H1 (cell line): ENCODE data around the gene MED10. TPM values are rescaled to one million over a fixed set of nuclear protein-coding genes. Genes with fewer than 3 reads are reported as not detected.

Source experiments
- BRCA1 ChIP-seq: IDR thresholded peaks from 2 replicates; pipeline ENCODE4 v1.6.1; 2012; ENCODE audit warnings: low read depth, low read length, improper control_type of control experiment
- CBX8 ChIP-seq: fragments of 300-800, 300-1000 bp; sonication (generic); IDR thresholded peaks from 2 replicates; pipeline ENCODE4 v1.7.1; 2016; ENCODE audit warnings: low read depth, low read length, borderline replicate concordance
- GABPA ChIP-seq: IDR thresholded peaks from 2 replicates; pipeline ENCODE4 v1.6.1; 2011; ENCODE audit warnings: mild to moderate bottlenecking, low read length, moderate library complexity, borderline replicate concordance; ENCODE audit not compliant: insufficient read depth
- JUND ChIP-seq: IDR thresholded peaks from 2 replicates; pipeline ENCODE4 v1.6.1; 2011; ENCODE audit warnings: mild to moderate bottlenecking, improper control_type of control experiment, low read length
- KDM1A ChIP-seq: fragments of 200-600, 300-600 bp; sonication (generic); IDR thresholded peaks from 2 replicates; pipeline ENCODE4 v1.7.1; 2016; ENCODE audit warnings: mild to moderate bottlenecking, low read length, borderline replicate concordance
- POLR2AphosphoS5 ChIP-seq: IDR thresholded peaks from 2 replicates; pipeline ENCODE4 v1.6.1; 2011; ENCODE audit warnings: low read depth, low read length
- RNF2 ChIP-seq: fragments of 200-900, 300-1000 bp; sonication (generic); IDR thresholded peaks from 2 replicates; pipeline ENCODE4 v1.7.1; 2016; ENCODE audit warnings: borderline replicate concordance, low read depth, mild to moderate bottlenecking, antibody characterized with exemption, low read length; ENCODE audit not compliant: poor library complexity, severe bottlenecking; ENCODE audit errors: missing control alignments
- RXRA ChIP-seq: IDR thresholded peaks from 2 replicates; pipeline ENCODE4 v1.6.1; 2011; ENCODE audit warnings: low read depth, mild to moderate bottlenecking, low read length, moderate library complexity; ENCODE audit not compliant: insufficient read depth
- SRF ChIP-seq: IDR thresholded peaks from 2 replicates; pipeline ENCODE4 v1.6.1; 2011; ENCODE audit warnings: mild to moderate bottlenecking, low read depth, low read length, moderate library complexity
- TBP ChIP-seq: IDR thresholded peaks from 2 replicates; pipeline ENCODE4 v1.6.1; 2011; ENCODE audit warnings: low read depth, low read length, improper control_type of control experiment
- polyA plus RNA-seq, 7 experiments: library from polyadenylated mRNA; depleted of rRNA in 3 of 7; stranded (reverse) in 5 of 7; unstranded in 2 of 7; fragments of >200 nt in 5 of 7; fragments of 200-250 nt in 2 of 7; gene quantifications; 1 replicate in 5 of 7; 2 replicates in 1 of 7; 4 replicates in 1 of 7; pipeline versions ENCODE4 v1.2.1 to v1.2.3, GENCODE V29; 2011 to 2013; ENCODE audit warnings: missing spikeins in 2 of 7, mixed read lengths in 2 of 7
- total RNA-seq: library from RNA; stranded (reverse); fragmentation: NEBNext Ultra II Directional; extraction: Animal tissue kit (Norgen Biotek cat#: 25700); gene quantifications from 2 replicates; pipeline ENCODE4 v1.2.1, GENCODE V29; 2021

MED10 gene
- total and polyA plus RNA-seq, 2 of the 8 experiments (the other 6 are each of a cell fraction or from before 2014, with no cell fraction given) = 20.1 to 23.2 TPM

DNA sequence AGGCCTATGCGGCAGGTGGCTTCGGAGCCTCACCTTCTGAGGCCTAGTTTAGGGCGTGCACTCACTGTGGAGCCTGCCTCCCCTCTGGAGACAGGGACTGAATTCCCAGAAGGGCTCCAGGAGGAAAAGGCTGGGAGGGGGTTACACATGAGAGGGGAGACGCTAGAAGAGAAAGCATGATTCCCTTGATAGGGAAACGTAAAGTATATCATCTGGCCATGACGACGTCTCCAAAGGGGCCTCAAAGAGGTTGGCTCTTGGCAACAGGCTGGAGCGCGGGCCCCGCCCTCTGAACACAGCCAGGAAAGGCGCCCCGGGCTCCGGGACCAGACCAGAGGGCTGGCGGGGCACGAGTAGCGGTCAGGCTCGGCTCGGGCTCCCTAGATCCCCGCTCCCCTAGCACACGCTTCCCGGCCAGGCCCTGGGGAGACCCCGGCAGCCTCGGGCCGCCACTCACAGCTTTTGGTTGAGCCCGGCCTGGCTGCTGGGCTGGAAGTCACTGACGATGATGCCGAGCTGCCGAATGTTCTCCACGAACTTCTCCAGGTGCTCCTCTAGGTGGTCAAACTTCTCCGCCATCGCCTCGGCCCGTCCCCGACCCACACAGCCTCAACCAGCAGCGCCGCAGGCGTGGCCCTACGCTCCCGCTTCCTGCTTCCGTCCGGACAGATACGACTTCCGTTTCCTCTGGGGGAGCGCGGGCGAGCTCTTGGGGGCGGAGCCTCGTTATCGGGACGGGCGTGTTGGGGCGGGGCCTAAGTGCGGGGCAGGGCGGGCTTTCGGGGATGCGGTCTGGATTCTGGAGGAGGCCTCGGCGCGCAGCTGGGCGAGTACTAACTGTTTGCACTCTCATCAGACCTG, at the start of gene MED10 (continued):
- TF ChIP-seq RNF2 = no peak
- no peak for TF ChIP-seq CBX8
- no peak for TF ChIP-seq RXRA
- no peak for TF ChIP-seq BRCA1
- TF ChIP-seq GABPA = peak; percentile 88; the same call in 1 of the 2 replicates
- TF ChIP-seq KDM1A = no peak
- no peak for TF ChIP-seq TBP
- TF ChIP-seq JUND = no peak
- no peak for TF ChIP-seq SRF
- peak; percentile 54; the same call in 1 of the 2 replicates for TF ChIP-seq POLR2AphosphoS5
